ENCODE data around the gene ZNF280B. TPM values are rescaled to one million over a fixed set of nuclear protein-coding genes. Genes with fewer than 3 reads are reported as not detected.
"Not testable (repeated sequence)": the region's sequence is repeated elsewhere in the genome, so short reads cannot be mapped to it uniquely, and the experiment has no call there.

The ZNF280B gene
- total RNA-seq, 4 donors from 2014 or later: under 0.01 to 3.8 (median 0.88) TPM; not detected in 1

GRCh38 chr22:22498267-22498666 lies 10.3 kb downstream of the ZNF280B start:
- Histone ChIP-seq H3K27ac (no peak overlapping the region), H3K36me3 (no peaks in the 10 kb centered on the region), H3K27me3 (no peaks in the 10 kb centered on the region), H3K9me3 (no peaks in the 10 kb centered on the region), H3K4me3 (no peak overlapping the region), H3K4me1 (no peaks in the 10 kb centered on the region)
- DNase-seq: no peak
- intact Hi-C loops (cut with DNase I; ENCODE audit: low total_unique reads): no loop called here
- TF ChIP-seq CTCF (IDR thresholded peaks at IDR 0.05) (no peak), POLR2A (IDR thresholded peaks at IDR 0.05) (no peak)

GRCh38 chr22:22491589-22491988 lies 17.0 kb downstream of the ZNF280B start:
- H3K4me1 ChIP-seq; intact Hi-C loops (cut with DNase I; ENCODE audit: low total_unique reads); DNase-seq; H3K27ac ChIP-seq; H3K36me3 ChIP-seq; H3K9me3 ChIP-seq; H3K27me3 ChIP-seq; H3K4me3 ChIP-seq: not testable (repeated sequence)

DNA sequence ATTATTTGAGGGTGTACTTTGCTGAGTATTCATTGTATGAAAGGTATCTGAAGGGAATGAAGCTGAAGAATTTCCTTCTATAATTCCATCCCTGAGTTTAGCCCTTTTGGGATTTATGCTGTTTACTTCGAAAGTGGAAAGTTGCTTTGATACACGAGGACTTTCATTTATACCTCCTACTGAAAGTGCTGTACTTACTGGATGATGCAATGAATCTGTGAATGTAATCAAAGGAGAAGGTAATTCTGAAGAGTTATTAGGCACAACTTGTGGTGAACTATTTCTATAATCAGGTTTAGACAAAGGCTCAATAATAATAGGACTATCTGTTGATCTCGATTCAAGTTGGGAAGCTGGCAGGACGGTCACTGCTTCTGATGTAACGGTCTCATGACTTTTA lies 19.8 kb downstream of the ZNF280B start:
- no peak for DNase-seq
- Histone ChIP-seq H3K4me3 (no peak overlapping the region), H3K27me3 (no peaks in the 10 kb centered on the region), H3K27ac (no peak overlapping the region), H3K4me1 (no peaks in the 10 kb centered on the region), H3K36me3 (no peaks in the 10 kb centered on the region), H3K9me3 (no peaks in the 10 kb centered on the region)
- intact Hi-C loops (cut with DNase I; ENCODE audit: low total_unique reads): no loop called here
- TF ChIP-seq POLR2A (IDR thresholded peaks at IDR 0.05) (no peak), CTCF (IDR thresholded peaks at IDR 0.05) (no peak)

GRCh38 chr22:22487869-22488597 lies 20.5 kb downstream of the ZNF280B start:
- no peaks in the 10 kb centered on the region for H3K36me3 ChIP-seq
- H3K9me3 ChIP-seq: no peaks in the 10 kb centered on the region
- H3K27me3 ChIP-seq: no peaks in the 10 kb centered on the region
- H3K4me3 ChIP-seq: no peak overlapping the region
- H3K27ac ChIP-seq: no peak overlapping the region
- no peaks in the 10 kb centered on the region for H3K4me1 ChIP-seq
- no peak for DNase-seq
- no peak for TF ChIP-seq POLR2A (IDR thresholded peaks at IDR 0.05)
- no peak for TF ChIP-seq CTCF (IDR thresholded peaks at IDR 0.05)
- intact Hi-C loops (cut with DNase I; ENCODE audit: low total_unique reads): no loop called here

DNA sequence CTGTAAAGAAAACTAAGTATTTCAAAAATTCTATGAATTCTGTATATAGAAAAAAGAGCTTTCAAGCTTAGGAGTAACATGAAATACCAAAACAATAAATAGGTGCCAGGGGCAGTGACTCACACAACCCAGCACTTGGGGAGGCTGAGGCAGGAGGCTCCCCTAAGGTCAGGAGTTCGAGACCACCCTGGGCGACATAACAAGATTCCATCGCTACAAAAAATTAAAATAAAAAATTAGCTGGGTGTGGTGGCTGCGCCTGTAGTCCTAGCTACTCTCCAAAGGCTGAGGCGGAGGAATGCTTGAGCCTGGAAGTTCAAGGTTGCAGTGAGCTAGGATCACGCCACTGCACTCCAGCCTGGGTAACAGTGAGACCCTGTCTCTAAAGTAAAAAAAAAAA lies 21.5 kb downstream of the ZNF280B start:
- intact Hi-C loops (cut with DNase I; ENCODE audit: low total_unique reads): no loop called here
- no peak for TF ChIP-seq POLR2A (IDR thresholded peaks at IDR 0.05)
- no peak for TF ChIP-seq CTCF (IDR thresholded peaks at IDR 0.05)
- no peaks in the 10 kb centered on the region for H3K9me3 ChIP-seq
- no peaks in the 10 kb centered on the region for H3K4me1 ChIP-seq
- DNase-seq: no peak
- no peaks in the 10 kb centered on the region for H3K36me3 ChIP-seq
- no peak overlapping the region for H3K4me3 ChIP-seq
- no peak overlapping the region for H3K27ac ChIP-seq
- H3K27me3 ChIP-seq: no peaks in the 10 kb centered on the region

Data from uterus (tissue), 4 donors.